ENCODE measurements around the gene TRPM3. TPM values are rescaled to one million over a fixed set of nuclear protein-coding genes. Genes with fewer than 3 reads are reported as not detected.

TRPM3 gene
- total RNA-seq, 4 donors from 2014 or later, result 0.27 to 1.2 (median 0.47) TPM; not detected in 1

GRCh38 chr9:70927530-70927929 lies 193.9 kb downstream of the TRPM3 start:
- Histone ChIP-seq H3K4me3 (no peak overlapping the region), H3K36me3 (no peaks in the 10 kb centered on the region), H3K27ac (no peak overlapping the region), H3K27me3 (no peaks in the 10 kb centered on the region), H3K4me1 (no peaks in the 10 kb centered on the region), H3K9me3 (no peaks in the 10 kb centered on the region)
- TF ChIP-seq EP300 (IDR thresholded peaks at IDR 0.05) (no peak), POLR2AphosphoS5 (IDR thresholded peaks at IDR 0.05) (no peak), CTCF (IDR thresholded peaks at IDR 0.05) (no peak)
- no peak for ATAC-seq
- 80 to 93% methylated on average over 2 of the region's 2 CpGs for WGBS, 2 donors (ENCODE audit: low coverage in 1 of 2)

GRCh38 chr9:70924895-70925547 lies 196.4 kb downstream of the TRPM3 start:
- no peaks in the 10 kb centered on the region for H3K9me3 ChIP-seq
- WGBS, 2 donors (ENCODE audit: low coverage in 1 of 2), result 8 to 16% methylated on average over 8 to 9 of the region's 9 CpGs
- H3K27me3 ChIP-seq, result no peaks in the 10 kb centered on the region
- H3K4me1 ChIP-seq, result no peaks in the 10 kb centered on the region
- no peak overlapping the region for H3K27ac ChIP-seq
- H3K36me3 ChIP-seq, result no peaks in the 10 kb centered on the region
- peak; percentile 82 for ATAC-seq
- no peak overlapping the region for H3K4me3 ChIP-seq
- TF ChIP-seq EP300 (IDR thresholded peaks at IDR 0.05) (no peak), POLR2A (IDR thresholded peaks at IDR 0.05) (no peak), CTCF (IDR thresholded peaks at IDR 0.05) (peak; percentile 26 to 68 (median 47)), POLR2AphosphoS5 (IDR thresholded peaks at IDR 0.05) (no peak)

- TF ChIP-seq CTCF (IDR thresholded peaks at IDR 0.05) (no peak), EP300 (IDR thresholded peaks at IDR 0.05) (no peak)
- Histone ChIP-seq H3K4me3 (no peak overlapping the region), H3K9me3 (no peaks in the 10 kb centered on the region), H3K36me3 (no peaks in the 10 kb centered on the region), H3K27ac (no peak overlapping the region), H3K4me1 (no peaks in the 10 kb centered on the region), H3K27me3 (no peaks in the 10 kb centered on the region)
- 23 to 35% methylated on average over 6 of the region's 6 CpGs for WGBS, 2 donors (ENCODE audit: low coverage in 1 of 2)
- peak; percentile 15 for ATAC-seq
These were observed 197.0 kb downstream of the TRPM3 start for GRCh38 chr9:70924380-70924779.

- ATAC-seq, result no peak
- H3K27me3 ChIP-seq, result no peaks in the 10 kb centered on the region
- WGBS, 2 donors (ENCODE audit: low coverage in 1 of 2), result 36 to 50% methylated on average over 1 of the region's 1 CpG
- H3K9me3 ChIP-seq, result no peaks in the 10 kb centered on the region
- H3K4me1 ChIP-seq, result no peaks in the 10 kb centered on the region
- no peak overlapping the region for H3K4me3 ChIP-seq
- H3K36me3 ChIP-seq, result no peaks in the 10 kb centered on the region
- TF ChIP-seq EP300 (IDR thresholded peaks at IDR 0.05) (no peak), POLR2AphosphoS5 (IDR thresholded peaks at IDR 0.05) (no peak), POLR2A (IDR thresholded peaks at IDR 0.05) (no peak)
- H3K27ac ChIP-seq, result no peak overlapping the region
These were observed 197.5 kb downstream of the TRPM3 start for GRCh38 chr9:70923961-70924360.

- Histone ChIP-seq H3K27me3 (no peaks in the 10 kb centered on the region), H3K27ac (no peak overlapping the region), H3K36me3 (no peaks in the 10 kb centered on the region), H3K9me3 (no peaks in the 10 kb centered on the region), H3K4me3 (no peak overlapping the region), H3K4me1 (no peaks in the 10 kb centered on the region)
- no peak for ATAC-seq
- TF ChIP-seq POLR2A (IDR thresholded peaks at IDR 0.05) (no peak), CTCF (IDR thresholded peaks at IDR 0.05) (no peak), EP300 (IDR thresholded peaks at IDR 0.05) (no peak), POLR2AphosphoS5 (IDR thresholded peaks at IDR 0.05) (no peak)
- WGBS, 2 donors (ENCODE audit: low coverage in 1 of 2), result 86 to 92% methylated on average over 1 of the region's 1 CpG
These were observed 200.3 kb downstream of the TRPM3 start for GRCh38 chr9:70921136-70921535.
